ENCODE measurements around the gene ZNF75A. TPM values are rescaled to one million over a fixed set of nuclear protein-coding genes. Genes with fewer than 3 reads are reported as not detected.

ZNF75A gene
- total and polyA plus RNA-seq, 9 of the 15 experiments (the other 6 are each of a cell fraction or from before 2014, with no cell fraction given), result 7.2 to 24.5 (median 17.1) TPM

DNA sequence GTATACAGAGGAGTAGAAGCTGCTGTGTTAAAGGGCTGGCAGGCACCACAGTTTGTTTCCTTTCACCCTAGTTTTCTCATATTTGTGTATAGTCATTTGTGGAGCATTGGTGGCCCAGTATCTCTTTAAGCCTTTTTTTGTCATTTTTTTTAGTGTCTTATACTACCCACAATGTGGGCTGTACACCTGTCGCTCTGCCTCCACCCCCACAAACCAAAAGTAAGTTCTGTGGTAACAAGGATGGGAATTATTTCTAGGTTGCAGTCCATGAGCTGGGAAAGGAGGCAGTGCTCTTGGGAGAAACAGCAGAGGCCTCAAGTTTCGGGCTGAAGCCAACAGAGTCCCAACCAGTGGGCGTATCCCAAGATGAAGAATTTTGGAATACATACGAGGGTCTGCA lies 6.2 kb downstream of the ZNF75A start:
- ChIA-PET CTCF (ENCODE audit: low intra/inter-chr PET ratio) (no interaction called here), POLR2A (interaction anchor here (0.6 to 0.8 kb wide), 2 partner anchors 9 to 129 kb away, joined by 3 read pairs; no protein-coding TSS in a partner anchor)
- no peak overlapping the region for H3K4me3 ChIP-seq
- H3K36me3 ChIP-seq (ENCODE audit: control insufficient read depth, insufficient read depth, low read length), result peaks cover 29% of the 10 kb centered on the region
- no peaks in the 10 kb centered on the region for H3K27me3 ChIP-seq (ENCODE audit: control insufficient read depth in 2 of 2, insufficient read depth in 2 of 2, low read length in 2 of 2)
- no peaks in the 10 kb centered on the region; the same call in 2 of the 3 replicates for H3K79me2 ChIP-seq (ENCODE audit: control insufficient read depth, insufficient read depth, low read length)
- no peaks in the 10 kb centered on the region for H3K4me1 ChIP-seq (replicated peaks in 1 of 2; ENCODE audit: control insufficient read depth in 2 of 2, insufficient read depth in 2 of 2, low read length in 2 of 2)
- BruUV-seq (replicated peaks), result no TSS peak
- DNase-seq (ENCODE audit: extremely low read depth in 1 of 4, low spot score in 3 of 4), result no peak
- no peaks in the 10 kb centered on the region for H4K20me1 ChIP-seq (replicated peaks; ENCODE audit: control insufficient read depth, insufficient read depth, low read length)
- H3K4me2 ChIP-seq (ENCODE audit: insufficient read depth, low read length), result no peak overlapping the region
- peaks cover 19% of the 10 kb centered on the region for H3K9me3 ChIP-seq (replicated peaks; ENCODE audit: control insufficient read depth, insufficient read depth, low read depth, low read length)
- no peak overlapping the region for H2AFZ ChIP-seq (ENCODE audit: low read depth, low read length)
- no peak overlapping the region for H3K9ac ChIP-seq (ENCODE audit: insufficient read depth in 1 of 2, low read depth in 2 of 2, low read length in 2 of 2)
- FAIRE-seq, result no peak
- ATAC-seq, result no peak
- in situ Hi-C loops (cut with MboI) (no loop called here), intact Hi-C loops (cut with micrococcal nuclease) (no loop called here)
- H3K9me1 ChIP-seq (ENCODE audit: control insufficient read depth, insufficient read depth, low read length), result no peaks in the 10 kb centered on the region
- no peak for TF ChIP-seq KDM2B (CRISPR knock-in tag; IDR thresholded peaks at IDR 0.05)
- TF ChIP-seq ZNF75A (CRISPR knock-in tag; IDR thresholded peaks at IDR 0.05), result no peak
- TF ChIP-seq PHF21A (IDR thresholded peaks at IDR 0.05; ENCODE audit: borderline replicate concordance, low read depth), result no peak
- TF ChIP-seq, protein P1, sequence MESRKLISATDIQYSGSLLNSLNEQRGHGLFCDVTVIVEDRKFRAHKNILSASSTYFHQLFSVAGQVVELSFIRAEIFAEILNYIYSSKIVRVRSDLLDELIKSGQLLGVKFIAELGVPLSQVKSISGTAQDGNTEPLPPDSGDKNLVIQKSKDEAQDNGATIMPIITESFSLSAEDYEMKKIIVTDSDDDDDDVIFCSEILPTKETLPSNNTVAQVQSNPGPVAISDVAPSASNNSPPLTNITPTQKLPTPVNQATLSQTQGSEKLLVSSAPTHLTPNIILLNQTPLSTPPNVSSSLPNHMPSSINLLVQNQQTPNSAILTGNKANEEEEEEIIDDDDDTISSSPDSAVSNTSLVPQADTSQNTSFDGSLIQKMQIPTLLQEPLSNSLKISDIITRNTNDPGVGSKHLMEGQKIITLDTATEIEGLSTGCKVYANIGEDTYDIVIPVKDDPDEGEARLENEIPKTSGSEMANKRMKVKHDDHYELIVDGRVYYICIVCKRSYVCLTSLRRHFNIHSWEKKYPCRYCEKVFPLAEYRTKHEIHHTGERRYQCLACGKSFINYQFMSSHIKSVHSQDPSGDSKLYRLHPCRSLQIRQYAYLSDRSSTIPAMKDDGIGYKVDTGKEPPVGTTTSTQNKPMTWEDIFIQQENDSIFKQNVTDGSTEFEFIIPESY (CRISPR knock-in tag; IDR thresholded peaks at IDR 0.05), result no peak
- no peak for TF ChIP-seq ZNF232 (CRISPR knock-in tag; IDR thresholded peaks at IDR 0.05)
- TF ChIP-seq, protein P2, sequence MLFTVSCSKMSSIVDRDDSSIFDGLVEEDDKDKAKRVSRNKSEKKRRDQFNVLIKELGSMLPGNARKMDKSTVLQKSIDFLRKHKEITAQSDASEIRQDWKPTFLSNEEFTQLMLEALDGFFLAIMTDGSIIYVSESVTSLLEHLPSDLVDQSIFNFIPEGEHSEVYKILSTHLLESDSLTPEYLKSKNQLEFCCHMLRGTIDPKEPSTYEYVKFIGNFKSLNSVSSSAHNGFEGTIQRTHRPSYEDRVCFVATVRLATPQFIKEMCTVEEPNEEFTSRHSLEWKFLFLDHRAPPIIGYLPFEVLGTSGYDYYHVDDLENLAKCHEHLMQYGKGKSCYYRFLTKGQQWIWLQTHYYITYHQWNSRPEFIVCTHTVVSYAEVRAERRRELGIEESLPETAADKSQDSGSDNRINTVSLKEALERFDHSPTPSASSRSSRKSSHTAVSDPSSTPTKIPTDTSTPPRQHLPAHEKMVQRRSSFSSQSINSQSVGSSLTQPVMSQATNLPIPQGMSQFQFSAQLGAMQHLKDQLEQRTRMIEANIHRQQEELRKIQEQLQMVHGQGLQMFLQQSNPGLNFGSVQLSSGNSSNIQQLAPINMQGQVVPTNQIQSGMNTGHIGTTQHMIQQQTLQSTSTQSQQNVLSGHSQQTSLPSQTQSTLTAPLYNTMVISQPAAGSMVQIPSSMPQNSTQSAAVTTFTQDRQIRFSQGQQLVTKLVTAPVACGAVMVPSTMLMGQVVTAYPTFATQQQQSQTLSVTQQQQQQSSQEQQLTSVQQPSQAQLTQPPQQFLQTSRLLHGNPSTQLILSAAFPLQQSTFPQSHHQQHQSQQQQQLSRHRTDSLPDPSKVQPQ (CRISPR knock-in tag; IDR thresholded peaks at IDR 0.05; ENCODE audit: borderline replicate concordance), result no peak
- 59% methylated on average over 4 of the region's 4 CpGs for WGBS (ENCODE audit: insufficient coverage, low coverage, missing lambda C conversion rate)
- H3K27ac ChIP-seq (ENCODE audit: extremely low read depth, low read depth, low read length), result no peak overlapping the region
